Gastroesophageal sphincter (tissue), 3 donors: ENCODE data around the gene PDE8A.

Experiments used
- CTCF ChIP-seq, 4 experiments: fragments of 200-600 bp in 2 of 4; fragments of 450-650 bp in 2 of 4; sonication (generic) in 1 of 4; IDR thresholded peaks; one replicate each; pipeline ENCODE4 v1.5.1; 2017 to 2019; ENCODE audit warnings: antibody characterized with exemption in 4 of 4, mild to moderate bottlenecking in 2 of 4, moderate library complexity in 2 of 4
- POLR2A ChIP-seq, 2 donors: fragments of 450-650 bp; IDR thresholded peaks; one replicate each; pipeline ENCODE4 v1.6.1; 2017; ENCODE audit warnings: antibody characterized with exemption in 2 of 2, mild to moderate bottlenecking in 2 of 2, moderate library complexity in 1 of 2

GRCh38 chr15:85071504-85071903 lies 89.8 kb downstream of the PDE8A start:
- TF ChIP-seq CTCF (IDR thresholded peaks at IDR 0.05) (no peak), POLR2A (IDR thresholded peaks at IDR 0.05) (no peak)
